GM18502 (cell line): ENCODE results near the gene BLM.

Experiments
- ATAC-seq: cut with Tn5 transposase; IDR thresholded peaks from one replicate; pipeline ENCODE4 v1.9.1; 2021; ENCODE audit warnings: mild to moderate bottlenecking; ENCODE audit not compliant: unreplicated experiment, poor library complexity

Gene BLM

GRCh38 chr15:90774731-90775514, 57.8 kb downstream of the BLM start:
- ATAC-seq: no peak

DNA sequence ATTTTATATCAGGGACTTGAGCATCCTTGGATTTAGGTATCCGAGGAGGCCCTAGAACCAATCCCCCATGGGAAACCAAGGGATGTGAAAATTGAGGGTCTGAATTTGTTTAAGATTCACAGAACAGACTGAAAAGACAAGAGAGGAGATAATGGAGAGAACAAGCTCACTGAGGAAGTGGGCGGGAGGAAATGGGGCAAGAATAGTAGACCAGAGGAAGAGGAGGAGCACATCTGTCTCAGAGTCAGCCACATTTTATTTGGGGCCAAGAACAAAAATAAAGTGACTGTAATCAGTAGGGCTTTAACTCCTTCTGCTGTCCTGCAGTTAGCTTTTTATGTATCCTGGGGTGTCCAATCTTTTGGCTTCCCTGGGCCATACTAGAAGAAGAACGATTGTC, 63.8 kb downstream of the BLM start:
- ATAC-seq: no peak

DNA sequence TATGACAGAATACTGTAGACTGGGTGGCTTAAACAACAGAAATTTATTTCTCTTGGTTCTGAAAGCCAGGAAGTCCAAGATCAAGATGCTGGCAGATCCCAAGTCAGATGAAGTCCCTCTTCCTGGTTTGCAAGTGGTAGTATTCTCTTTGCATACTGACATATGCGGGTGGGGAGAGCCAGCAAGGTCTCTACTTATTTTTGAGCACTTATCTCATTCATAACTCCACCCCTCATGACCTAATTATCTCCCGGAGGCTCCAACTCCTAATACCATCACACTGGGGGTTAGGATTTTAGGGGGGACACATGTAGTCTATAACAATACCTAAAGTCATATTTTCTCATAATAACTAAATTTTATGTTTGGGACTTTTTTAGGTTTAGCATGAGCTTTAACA, 65.3 kb downstream of the BLM start:
- ATAC-seq: no peak

DNA sequence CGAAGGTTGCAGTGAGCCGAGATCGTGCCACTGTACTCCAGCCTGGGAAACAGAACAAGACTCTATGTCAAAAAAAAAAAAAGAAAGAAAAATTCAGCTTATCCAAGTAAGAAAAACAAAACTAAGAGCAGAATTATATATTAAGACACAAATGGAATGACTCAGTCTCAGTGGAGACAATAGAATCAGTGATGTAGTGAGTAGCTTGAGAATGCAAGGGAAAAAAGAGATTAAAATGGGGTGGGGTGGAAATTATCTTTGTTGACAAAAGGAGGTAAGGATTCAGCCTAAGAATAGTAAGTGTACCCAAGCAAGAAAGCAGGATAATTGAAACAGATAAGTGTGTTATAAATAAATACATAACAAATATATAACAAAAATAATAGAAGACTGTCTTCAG, 70.7 kb downstream of the BLM start:
- no peak for ATAC-seq

DNA sequence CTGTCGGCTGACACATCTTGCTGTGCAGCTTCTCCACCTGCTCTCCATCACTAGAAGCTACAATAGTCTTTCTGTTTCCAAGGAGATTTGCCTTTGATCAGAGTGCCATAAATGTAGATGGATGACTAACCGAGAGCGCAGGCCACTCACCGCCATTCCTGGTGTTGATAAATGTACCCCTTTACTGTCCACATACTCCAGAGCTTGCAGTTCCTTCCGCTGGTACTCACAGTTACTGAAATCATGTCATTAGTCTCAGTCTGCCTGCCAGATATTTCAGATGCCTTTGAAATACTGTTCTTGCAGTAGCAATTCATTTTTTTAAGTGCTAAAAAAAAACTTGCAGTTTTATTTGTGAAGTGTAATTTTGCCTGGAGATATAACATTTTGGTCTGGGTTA, 72.3 kb downstream of the BLM start:
- no peak for ATAC-seq

DNA sequence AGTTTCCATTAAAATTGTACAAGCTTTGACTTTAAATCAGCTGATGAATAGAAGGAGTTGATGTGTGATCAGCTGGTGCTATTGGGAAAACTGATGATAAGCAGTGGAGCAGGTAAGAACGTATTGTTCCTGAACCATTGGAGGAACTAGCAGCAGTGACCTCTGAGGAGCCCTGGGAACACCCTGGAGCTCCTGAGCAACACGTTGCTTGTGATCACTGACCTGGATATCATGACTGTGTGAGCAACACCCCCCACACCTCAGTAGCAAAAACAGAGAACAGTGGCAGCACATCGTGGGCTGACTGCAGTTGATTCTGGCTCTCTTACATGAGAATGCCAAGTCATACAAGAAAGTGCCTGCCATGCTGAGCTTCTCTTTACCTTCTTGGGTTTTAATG, 72.9 kb downstream of the BLM start:
- ATAC-seq: no peak

GRCh38 chr15:90790561-90790960, 73.4 kb downstream of the BLM start:
- no peak for ATAC-seq

- ATAC-seq: no peak
Measured at GRCh38 chr15:90794538-90794937, 77.4 kb downstream of the BLM start.

DNA sequence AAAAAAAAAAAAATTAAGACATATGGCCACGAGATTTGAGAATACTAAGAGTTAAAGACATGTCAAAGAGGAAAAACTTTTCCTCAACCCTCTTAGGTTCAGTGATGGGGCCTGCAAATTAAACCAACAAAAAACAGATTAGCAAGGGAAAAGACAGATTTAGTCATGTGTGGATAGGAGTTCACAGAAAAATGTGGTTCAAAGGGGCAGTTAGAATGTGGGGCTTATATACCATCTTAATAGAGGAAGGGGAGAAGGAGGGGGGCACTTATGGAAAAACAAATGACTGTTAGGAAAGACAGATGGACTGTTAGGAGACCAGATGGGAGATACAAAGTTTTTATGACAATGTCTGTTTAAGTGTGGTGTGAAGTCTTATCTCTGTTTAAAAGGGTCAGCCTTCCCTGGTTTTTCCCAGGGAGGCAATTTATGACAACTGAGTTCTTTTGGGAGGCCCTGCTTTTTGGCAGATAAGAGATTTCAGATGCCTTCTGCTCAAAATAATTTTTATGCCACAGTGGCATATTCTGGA, 82.6 kb downstream of the BLM start:
- ATAC-seq: no peak

DNA sequence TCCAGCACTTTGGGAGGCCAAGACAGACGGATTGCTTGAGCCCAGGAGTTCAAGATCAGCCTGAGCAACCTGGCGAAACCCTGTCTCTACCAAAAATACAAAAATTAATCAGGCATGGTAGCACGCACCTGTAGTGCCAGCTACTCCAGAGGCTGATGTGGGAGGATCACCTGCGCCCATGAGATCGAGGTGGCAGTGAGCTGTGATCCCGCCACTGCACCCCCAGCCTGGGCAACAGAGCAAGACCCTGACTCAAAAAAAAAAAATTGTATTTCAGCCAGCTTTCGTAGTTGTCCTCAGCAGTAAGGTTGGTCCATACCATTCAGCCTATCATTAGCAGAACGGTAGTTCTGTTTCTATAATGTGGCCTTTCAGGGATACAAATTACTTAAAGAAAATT, 84.7 kb downstream of the BLM start:
- ATAC-seq: no peak

DNA sequence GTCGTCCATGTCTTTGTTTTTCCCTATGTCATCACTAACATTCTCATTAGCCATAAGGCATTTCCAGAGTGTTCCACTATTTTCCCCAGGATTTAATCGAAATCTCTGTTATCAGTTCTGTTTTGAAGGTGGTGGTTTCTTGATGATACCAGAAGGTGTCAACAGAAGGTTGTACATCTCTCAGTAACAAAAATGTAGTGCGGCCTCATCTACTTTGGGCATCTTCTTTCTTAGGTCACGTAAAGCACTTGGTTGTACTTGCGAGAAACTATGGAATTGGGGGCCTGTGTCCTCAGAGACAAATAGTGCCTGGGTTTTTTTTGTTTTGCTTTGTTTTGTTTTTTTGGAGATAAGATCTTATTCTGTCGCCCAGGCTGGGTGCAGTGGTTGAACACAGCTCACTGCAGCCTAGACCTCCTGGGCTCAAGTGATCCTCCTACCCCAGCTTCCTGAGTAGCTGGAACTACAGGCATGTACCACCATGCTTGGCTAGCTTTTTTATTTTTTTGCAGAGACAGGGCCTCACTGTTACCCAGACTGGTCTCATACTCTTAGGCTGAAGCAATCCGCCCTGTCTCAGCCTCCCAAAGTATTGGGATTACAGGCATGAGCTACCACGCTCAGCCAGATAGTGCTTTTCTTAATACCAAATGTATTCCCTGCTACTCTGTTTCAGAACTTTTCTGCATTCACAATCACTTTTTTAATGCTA, 90.1 kb downstream of the BLM start:
- ATAC-seq: no peak

DNA sequence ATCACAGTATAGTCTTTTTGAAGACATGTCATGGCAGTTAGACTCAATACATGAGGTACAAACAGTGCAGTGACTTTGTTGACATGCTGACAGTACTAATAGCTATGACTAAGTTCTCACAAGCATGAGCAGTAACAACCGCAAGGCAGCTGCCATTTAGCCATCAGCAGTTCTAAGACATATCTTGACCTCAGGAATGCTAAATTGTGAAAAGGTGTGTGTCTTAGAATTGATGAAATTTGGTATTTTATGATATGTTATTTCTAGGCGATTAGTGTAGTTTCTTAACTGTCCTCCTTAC, 90.6 kb downstream of the BLM start:
- ATAC-seq: no peak

DNA sequence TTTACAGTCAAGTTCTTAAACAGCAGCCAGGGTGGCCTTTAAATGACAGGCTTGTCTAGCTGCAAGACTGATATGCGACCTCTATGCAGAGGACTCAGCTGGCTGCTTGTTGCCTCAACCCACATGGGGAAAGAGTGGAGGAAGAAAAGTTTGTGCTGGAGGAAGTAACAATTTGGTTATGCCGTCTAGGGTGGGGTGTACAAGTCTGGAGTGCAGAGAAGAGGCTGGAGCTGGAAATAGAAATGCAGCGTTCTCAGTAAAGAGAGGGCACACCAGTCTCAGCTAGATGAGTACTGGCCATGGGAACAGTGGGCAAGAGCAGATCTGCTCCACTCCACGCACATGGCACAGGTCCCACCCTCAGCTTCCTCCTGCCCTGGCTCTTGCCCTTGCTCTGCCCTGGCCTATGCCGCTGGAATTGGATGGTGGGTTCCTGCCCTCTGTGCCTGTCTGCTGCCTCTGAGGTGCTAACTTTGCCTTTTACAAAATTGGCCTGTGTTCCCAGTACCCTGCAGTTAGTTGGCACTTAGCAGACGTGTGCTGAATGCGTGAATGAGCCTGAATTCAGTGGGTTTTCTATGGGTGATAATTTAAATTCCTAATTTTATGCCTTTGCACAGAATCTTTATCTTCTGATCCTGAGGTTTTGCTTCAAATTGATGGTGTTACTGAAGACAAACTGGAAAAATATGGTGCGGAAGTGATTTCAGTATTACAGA, 91.5 kb downstream of the BLM start:
- ATAC-seq: no peak

DNA sequence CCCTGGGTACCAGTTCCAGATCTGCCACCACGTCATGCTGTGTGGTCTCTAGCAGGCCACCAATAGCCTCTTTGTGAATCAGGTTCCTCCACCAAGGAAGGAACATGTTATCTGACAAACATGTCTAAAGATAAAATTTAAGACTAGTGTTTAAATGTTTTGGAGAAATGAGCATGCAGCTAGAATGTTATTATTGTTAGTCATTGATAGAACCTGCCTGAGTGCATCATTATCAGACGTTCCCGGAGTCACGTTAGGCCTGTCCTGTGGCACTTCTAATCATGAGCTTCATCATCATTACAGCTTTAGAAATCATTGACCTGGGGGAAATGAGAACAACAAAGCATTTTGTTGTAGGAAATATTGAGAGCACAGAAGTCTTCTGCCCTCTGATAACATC, 92.4 kb downstream of the BLM start:
- ATAC-seq: no peak

- no peak for ATAC-seq
Measured at GRCh38 chr15:90810354-90810753, 93.2 kb downstream of the BLM start.

GRCh38 chr15:90812171-90812957, 95.2 kb downstream of the BLM start:
- ATAC-seq: no peak

DNA sequence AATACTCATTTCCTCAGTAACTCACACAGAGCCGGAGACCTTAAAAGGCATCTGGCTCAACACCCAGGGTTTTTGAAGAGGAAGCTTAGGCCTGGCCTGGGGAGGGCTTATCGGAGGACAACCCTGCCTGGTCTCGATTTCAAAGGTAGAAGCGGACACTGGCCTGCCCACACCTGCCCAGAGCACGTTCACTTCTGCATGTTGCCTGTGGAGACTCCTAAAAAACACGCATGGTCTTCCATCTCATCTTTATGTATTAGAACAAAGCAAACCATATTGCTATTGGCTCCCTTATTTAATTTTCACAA, 95.8 kb downstream of the BLM start:
- ATAC-seq: no peak

GRCh38 chr15:90813796-90814190, 96.6 kb downstream of the BLM start:
- no peak for ATAC-seq

DNA sequence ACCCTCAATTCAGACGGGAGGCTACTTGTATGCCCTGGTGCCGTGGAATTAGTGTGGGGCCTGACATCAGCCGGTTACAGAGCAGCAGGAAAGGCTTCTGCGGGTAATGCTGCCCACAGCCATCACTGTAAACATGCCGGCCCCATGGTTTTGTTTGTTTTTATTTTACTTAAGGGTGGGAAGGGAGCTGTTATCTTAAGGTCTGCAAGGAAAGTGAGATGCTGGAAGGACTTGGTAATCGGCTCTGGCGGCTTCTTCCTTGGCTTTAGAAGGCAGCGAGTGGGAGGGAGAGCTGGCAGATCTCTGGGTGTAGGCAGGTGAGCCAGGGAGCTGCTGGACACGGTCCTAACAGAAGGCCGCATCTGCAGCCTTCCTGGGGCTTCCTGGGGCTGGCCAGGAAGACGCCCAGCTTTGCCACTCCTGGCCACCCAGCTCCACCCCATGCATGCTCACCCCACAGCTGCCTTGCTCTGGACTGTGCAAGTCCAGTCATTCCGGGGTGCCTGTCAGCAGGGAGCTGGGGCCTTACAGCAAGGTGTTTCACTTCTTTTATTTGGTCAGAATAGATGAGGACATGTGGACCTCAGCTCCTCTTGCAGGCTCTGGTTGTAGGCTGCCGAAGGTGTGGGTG, 97.2 kb downstream of the BLM start:
- no peak for ATAC-seq

- no peak for ATAC-seq
Measured at GRCh38 chr15:90816401-90817116, 99.4 kb downstream of the BLM start.
